Astrocyte of the spinal cord (primary cell): Measurements from ENCODE around the gene CMTM6.

ENCODE experiments used
- DNase-seq: peaks from one replicate; pipeline ENCODE4 v3.0.0; 2011; ENCODE audit warnings: low read depth, low spot score
- H3K4me3 ChIP-seq: 2 replicates; pipeline ENCODE4 v1.5.1; 2011; ENCODE audit warnings: low read depth, mild to moderate bottlenecking, low read length, moderate library complexity
- in situ Hi-C: cut with HindIII; loops from 2 replicates; pipeline ENCODE4 v1.10.0; 2017; ENCODE audit warnings: low sequenced_read_pairs
- TF ChIP-seq, protein P1 (sequence below): IDR thresholded peaks from 2 replicates; pipeline ENCODE4 v1.5.1; 2012; ENCODE audit warnings: low read depth, mild to moderate bottlenecking, low read length, inconsistent platforms

The CMTM6 gene

DNA sequence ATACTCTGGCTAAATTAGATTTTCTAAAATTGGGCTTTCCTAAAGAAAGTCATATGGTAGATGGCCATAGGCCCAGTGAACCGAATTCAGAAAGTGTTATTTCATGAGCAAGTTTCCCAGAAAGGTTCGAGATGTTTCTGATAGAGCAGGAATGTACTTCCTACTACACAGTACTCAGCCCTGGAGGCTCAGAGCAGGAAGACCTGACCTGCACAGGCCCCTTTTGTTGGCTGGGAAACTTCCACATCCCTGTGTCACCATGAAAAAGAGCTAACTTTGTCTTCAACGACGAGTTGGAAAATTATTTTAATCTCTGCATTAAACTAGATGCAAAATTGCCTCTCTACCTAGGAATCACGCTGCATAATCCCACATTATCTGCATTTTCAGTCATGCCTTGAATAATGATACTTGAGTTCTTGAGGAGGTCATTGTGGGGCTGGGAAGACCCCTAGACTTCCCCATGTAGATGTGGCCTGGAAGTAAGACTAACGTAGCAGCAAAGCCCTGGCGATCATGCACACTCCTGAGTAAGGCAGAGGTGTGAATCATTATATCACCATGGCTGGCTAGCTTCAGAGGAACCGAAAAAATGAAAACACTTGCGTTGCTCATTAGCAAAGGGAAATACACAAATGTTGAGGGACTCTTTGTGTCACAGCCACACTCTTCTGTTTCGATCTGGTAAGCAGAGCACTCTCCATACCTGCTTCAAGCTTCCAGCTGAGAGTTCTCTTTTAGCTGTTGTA is 63.9 kb downstream of the CMTM6 start:
- DNase-seq = no peak
- in situ Hi-C loops = no loop called here
- TF ChIP-seq, protein P1, sequence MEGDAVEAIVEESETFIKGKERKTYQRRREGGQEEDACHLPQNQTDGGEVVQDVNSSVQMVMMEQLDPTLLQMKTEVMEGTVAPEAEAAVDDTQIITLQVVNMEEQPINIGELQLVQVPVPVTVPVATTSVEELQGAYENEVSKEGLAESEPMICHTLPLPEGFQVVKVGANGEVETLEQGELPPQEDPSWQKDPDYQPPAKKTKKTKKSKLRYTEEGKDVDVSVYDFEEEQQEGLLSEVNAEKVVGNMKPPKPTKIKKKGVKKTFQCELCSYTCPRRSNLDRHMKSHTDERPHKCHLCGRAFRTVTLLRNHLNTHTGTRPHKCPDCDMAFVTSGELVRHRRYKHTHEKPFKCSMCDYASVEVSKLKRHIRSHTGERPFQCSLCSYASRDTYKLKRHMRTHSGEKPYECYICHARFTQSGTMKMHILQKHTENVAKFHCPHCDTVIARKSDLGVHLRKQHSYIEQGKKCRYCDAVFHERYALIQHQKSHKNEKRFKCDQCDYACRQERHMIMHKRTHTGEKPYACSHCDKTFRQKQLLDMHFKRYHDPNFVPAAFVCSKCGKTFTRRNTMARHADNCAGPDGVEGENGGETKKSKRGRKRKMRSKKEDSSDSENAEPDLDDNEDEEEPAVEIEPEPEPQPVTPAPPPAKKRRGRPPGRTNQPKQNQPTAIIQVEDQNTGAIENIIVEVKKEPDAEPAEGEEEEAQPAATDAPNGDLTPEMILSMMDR = no peak
- no peak overlapping the region for H3K4me3 ChIP-seq

DNA sequence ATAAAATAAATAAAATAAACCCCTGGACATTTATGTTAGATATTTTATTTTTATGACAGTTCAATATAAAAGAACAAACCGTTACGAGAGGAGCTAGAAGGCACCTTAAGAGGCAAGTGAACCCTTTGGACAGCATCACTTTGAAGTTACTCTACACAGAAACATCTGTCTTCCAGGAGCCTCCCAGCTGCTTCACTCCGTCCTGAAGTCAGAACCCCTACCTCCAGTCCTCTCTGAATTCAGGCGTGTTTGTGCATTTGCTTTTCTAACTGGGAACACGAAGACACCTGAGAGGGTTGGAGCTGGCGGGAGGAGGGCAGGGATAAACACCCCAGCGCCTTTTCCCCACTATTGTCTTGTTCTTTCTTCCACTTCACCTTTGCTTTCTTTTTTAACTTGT is 64.8 kb downstream of the CMTM6 start:
- H3K4me3 ChIP-seq = no peak overlapping the region
- TF ChIP-seq, protein P1 = no peak
- in situ Hi-C loops = no loop called here
- no peak for DNase-seq

DNA sequence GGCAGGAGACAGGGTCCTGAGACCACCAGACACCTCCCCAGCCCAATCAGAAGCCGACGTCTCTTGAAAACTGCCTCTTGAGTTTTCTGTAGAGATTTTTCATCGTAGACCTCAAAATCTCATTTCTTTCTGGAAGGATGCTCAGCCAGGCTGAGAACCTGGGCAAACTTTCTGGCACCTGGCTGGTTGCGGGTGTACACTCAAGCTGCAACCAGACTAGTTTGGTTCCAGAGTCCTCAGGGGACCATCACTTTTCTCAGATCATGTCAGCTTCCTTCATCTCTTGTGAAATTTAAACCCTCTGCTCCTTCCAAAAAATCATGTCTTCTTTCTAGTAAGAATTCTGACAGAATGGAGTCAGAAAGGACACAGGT is 65.8 kb downstream of the CMTM6 start:
- no peak overlapping the region for H3K4me3 ChIP-seq
- no peak for DNase-seq
- TF ChIP-seq, protein P1 = no peak
- in situ Hi-C loops = no loop called here

DNA sequence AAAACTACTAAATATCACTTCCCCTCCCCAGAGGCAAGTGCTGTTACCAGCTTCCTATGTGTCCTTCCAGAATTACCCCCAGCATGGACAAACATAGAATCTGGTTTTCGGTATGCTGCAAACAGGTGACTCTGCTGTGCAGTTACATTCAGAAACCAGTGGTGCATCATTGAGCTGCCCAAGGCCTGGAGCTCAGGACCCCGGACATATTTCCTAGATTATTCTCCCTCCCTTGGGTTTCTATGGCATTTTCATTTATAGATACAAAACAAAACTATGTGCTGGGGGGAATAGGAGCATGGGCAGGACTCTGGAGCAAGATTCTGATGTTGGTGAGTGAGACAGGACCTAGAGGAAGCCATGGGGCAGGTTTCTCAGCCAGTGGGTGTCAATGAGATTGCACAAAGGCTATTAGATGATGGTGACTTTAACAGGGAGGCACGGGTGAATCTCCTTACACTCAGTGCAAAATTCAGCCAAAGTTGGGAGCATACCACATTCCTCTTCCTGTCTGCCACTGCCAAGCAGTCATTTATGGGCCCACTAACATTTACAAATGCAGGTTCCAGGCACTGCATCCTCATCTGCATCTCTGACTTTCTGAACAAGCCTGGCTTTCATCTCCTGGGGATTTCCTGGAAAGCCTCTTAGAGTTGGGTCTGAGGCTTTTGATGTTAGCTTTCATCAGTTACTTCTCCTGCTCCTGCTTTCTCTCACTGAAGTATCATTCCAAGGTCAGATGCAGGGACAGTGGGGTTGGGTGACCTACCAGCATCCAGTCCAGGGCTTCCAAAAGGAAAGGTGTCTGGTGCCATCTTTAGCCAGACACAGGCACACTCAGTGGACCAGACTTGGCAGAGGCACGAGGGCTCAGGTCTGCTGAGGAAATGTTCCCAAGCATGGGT is 66.5 kb downstream of the CMTM6 start:
- DNase-seq = no peak
- in situ Hi-C loops = no loop called here
- H3K4me3 ChIP-seq = no peak overlapping the region
- TF ChIP-seq, protein P1 = no peak

DNA sequence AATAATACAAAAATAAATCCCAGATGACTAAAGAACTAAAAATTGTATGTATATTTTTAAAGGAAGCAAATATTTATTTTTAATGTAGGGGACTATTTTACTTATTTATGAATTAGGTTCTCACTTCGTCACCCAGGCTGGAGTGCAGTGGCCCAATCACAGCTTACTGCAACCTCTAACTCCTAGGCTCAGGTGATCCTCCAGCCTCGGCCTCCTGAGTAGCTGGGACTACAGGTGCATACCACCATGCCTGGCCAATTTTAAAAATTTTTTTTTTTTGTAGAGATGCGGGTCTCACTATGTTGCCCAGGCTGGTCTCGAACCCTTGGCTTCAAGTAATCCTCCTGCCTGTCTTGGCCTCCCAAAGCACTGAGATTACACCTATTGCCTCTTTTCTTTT is 68.4 kb downstream of the CMTM6 start:
- no peak for DNase-seq
- in situ Hi-C loops = no loop called here
- H3K4me3 ChIP-seq = no peak overlapping the region
- TF ChIP-seq, protein P1 = no peak

DNA sequence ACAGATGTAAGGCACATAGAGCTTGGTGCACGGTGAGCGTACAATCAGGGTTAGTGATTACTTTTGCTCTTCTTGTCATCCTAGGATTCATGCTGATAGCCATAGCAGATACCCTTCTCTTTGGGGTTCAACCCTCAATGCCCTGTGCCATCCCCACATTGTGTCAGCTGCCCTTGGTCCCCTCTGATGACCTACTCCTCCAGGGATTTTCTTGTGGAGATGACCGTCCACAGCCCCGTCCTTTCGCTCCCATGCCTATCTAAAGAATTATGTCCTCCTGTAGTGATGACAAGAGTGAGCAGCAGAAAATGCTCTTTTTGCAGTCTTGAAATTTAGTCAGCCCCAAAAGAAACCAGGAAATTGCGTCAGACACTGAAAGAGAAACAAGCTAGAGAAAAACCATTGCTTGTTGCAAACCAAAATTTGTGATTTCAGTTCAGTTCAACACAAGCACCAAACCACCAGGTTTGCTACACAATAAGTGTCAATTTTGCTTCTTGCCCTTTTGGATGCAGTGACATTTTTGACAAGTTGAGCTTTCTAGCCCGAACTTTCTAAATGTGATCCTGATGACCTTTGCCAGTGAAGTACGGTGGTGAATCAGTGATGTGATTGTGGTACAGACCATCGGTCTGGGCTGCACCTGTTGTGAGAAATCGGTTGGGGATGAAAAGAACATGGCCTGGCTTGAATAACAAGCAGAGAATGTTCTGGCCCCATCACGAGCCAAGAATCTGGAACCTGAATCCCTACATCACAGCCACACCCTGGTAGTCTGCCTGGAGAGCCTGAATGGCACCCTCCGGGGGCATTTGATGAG is 69.7 kb downstream of the CMTM6 start:
- no peak for DNase-seq
- TF ChIP-seq, protein P1 = no peak
- in situ Hi-C loops = no loop called here
- no peak overlapping the region for H3K4me3 ChIP-seq
